GM18517 (cell line): ENCODE measurements around the gene TMPRSS12.
"Not testable (repeated sequence)": the region's sequence is repeated elsewhere in the genome, so short reads cannot be mapped to it uniquely, and the experiment has no call there.

Source experiments
- ATAC-seq: cut with Tn5 transposase; IDR thresholded peaks from one replicate; pipeline ENCODE4 v1.9.1; 2021; ENCODE audit warnings: mild to moderate bottlenecking, moderate library complexity; ENCODE audit not compliant: unreplicated experiment

The TMPRSS12 gene

DNA sequence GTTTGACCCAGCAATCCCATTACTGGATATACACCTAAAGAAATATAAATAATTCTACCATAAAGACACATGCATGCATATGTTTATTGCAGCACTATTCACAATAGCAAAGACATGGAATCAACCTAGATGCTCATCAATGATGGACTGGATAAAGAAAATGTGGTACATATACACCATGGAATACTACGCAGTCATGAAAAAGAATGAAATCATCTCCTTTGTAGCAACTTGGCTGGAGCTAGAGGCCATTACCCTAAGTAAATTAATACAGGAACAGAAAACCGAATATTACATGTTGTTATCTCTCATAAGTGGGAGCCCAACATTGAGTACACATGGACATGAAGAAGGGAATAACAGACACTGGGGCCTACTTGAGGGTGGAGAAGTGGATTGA, 13.0 kb downstream of the TMPRSS12 start:
- not testable (repeated sequence) for ATAC-seq

DNA sequence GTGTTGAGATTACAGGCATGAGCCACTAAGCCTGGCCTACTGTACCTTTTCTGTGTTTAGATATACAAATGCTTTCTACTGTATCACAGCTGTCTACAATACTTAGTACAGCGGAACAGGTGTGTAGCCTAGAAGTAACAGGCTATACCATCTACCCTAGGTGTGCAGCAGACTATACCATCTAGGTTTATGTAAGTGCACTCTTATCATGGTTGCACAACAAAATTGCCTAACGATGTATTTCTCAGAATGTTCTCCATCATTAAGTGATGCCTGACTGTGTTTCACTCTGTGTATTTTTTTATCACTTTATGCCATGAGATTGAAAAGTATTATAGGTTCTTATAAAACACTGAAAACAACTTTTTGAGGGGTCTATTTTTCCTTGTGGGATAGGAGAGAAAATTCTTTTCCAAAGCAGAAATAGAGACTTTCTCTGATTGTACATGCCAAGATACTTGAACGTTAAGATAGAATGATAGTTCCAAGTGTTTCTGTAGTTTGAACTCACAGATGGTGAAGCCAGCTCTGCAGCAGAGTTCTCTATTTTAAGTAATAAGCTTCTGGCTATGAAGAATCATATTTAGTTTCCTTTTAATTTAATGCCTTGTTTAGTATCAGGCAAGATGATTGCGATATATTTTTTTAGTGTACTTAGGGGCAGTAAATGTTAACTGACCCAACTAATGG, 17.0 kb downstream of the TMPRSS12 start:
- ATAC-seq: no peak

DNA sequence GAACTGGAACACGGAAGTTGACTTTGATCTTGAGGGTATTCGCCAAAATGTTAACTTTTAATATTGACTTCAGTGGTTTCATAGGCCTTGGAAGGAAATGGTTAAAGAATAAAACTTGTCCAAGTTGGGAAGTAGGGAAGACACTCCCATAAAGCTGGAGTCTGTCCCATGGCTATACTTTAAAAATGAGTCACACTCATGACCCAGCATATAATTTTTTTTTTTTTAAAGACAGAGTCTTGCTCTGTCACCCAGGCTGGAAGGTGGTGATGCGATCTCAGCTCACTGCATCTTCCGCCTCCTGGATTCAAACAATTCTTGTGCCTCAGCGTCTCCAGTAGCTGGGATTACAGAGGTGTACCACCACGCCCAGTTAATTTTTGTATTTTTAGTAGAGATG, 19.6 kb downstream of the TMPRSS12 start:
- no peak for ATAC-seq

DNA sequence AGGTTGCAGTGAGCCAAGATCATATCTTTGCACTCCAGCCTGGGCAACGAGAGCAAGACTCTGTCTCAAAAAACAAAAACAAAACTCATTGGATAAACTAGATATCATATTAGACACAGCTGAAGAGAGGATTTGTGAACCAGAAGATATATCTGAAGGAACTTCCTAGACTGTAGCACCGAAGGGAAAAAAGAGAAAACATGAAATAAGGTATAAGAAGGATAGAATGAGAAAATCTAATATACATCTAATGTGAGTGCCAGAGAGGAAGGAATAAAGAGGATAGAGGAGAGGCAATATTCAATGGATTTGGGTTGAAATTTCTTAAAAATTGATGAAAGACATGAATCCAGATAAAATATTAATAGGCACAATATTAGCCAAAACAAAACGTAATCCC, 22.5 kb downstream of the TMPRSS12 start:
- ATAC-seq: no peak

DNA sequence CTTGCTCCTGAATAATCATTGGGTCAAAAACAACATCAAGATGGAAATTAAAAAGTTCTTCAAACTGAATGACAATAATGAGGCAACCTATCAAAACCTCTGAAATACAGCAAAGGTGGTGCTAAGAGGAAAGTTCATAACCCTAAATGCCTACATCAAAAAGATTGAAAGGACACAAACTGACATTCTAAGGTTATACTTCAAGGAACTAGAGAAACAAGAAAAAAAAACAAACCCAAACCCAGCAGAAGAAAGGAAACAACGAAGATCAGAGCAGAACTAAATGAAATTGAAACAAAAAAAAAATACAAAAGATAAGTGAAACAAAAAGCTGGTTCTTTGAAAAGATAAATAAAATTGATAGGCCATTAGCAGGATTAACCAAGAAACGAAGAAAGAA, 26.2 kb downstream of the TMPRSS12 start:
- not testable (repeated sequence) for ATAC-seq

DNA sequence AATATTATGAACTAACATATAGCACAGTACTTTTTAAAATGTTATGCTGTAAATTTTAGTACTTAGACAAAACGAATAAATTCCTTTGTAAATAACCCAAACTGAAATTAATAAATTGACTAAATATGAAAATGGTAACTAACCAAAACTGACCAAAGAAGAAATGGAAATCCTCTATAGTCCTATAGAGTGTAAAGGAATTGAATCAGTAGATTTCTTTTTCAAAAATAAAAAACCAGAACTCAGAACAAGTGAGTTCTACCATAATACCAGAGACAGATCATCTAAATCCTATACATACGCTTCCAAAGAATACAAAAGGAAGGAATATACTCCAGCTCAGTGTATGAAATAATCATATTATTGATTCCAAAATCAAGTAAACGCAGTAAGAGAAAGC, 39.8 kb downstream of the TMPRSS12 start:
- ATAC-seq: no peak

DNA sequence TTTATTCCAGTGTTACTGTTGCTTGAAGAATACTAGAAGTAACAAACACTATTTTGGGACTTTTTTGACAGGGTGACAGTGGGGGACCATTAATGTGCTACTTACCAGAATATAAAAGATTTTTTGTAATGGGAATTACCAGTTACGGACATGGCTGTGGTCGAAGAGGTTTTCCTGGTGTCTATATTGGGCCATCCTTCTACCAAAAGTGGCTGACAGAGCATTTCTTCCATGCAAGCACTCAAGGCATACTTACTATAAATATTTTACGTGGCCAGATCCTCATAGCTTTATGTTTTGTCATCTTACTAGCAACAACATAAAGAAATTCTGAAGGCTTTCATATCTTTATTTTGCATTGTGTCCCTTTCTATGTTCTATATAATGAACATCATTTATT, 44.5 kb downstream of the TMPRSS12 start:
- no peak for ATAC-seq

DNA sequence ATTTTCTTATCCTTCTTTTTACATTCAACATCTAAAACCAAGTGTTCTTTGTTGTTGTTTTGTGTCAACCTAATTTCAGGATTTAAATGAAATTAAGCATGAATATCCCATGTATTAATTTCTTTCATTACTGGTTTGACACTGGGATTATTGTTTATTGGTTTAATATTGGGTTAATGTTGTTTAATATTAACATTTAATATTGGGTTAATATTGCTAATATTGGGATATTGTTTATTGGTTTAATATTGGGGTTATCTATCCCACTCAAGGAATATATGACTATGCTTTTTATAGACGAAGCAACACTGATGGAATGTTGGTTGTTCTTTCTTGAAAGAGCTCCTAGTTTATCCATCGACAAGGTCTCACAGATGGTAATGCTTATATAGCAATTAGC, 45.9 kb downstream of the TMPRSS12 start:
- no peak for ATAC-seq

DNA sequence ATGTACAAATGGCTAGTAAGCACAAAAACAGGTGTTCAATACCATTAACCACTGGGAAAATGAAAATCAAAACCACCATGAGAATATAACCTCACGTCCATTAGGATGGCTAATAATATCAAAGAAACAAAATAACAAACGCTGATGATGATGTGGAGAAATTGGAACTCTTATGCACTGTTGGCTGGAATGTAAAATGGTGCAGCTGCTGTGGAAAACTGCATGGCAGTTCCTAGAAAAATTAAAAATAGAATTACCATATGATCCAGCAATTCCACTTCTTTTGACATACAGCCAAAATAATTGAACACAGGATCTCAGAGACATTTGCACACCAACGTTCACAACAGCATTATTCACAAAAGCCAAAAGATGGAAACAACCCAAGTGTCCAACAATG, 51.5 kb downstream of the TMPRSS12 start:
- no peak for ATAC-seq

DNA sequence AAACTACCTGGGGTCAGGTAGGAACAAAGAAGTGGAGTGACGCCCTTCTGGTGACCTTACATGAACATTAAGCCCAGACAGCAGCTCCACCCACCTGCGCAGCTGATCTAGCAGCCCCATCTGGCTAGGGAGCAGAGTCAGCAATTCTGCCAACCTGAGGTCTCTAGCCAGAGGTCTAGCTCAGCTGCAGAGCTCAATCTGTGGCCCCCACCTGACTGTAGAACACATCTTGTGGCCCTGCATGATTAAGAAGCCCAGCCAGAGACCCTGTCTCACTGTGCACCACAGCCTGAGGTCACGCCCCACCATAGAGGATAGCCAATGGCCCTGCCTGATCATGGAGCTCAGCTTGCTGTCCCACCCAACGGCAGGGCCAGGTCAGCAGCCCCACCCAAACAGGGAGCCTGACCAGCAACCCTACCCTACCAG, 59.0 kb downstream of the TMPRSS12 start:
- no peak for ATAC-seq

DNA sequence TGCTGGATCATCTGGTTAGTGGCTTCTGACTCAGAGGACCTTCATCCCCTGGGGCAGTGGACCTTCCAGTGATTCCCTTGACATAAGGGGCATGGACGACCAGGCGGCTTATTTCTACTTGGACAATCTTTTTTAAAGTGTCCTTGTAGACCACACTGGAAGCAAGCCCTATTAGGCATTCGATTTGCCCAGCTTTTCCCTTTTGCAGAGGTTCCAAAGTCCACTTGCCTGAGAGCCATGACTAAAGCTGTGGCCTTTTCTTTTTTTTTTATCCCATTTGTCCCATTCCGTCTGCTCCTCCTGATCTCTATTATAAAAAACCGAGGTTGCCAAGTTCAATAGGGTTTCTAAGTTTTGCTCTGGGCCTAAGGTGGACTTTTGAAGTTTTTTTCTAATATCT, 65.8 kb downstream of the TMPRSS12 start:
- ATAC-seq: not testable (repeated sequence)

DNA sequence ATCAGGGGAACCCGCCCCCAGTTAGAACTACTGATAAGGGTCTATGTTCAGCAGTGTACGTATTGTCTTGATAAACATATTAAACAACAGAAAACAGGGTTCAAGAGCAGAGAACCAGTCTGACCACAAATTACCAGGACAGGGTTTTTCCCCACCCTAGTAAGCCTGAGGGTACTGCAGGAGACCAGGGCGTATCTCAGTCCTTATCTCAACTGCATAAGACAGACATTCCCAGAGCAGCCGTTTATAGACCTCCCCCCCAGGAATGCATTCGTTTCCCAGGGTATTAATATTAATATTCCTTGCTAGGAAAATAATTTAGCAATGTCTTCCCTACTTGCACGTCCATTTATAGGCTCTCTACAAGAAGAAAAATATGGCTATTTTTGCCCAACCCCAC, 69.6 kb downstream of the TMPRSS12 start:
- not testable (repeated sequence) for ATAC-seq

DNA sequence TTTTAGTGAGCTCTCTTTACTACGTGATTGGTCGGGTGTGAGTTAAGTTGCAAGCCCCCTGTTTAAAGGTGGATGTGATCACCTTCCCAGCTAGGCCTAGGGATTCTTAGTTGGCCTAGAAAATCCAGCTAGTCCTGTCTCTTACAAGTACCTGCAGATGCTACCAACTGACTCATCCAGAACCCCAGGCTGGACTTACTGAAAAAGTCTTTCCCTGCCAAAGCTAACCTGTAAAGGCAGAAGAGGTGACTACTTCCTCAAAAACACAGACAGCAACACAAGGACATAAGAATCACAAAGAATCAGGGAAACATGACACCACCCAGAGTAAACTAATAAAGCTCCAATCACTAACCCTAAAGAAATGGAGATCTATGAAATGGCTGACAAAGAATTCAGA, 70.5 kb downstream of the TMPRSS12 start:
- ATAC-seq: no peak

DNA sequence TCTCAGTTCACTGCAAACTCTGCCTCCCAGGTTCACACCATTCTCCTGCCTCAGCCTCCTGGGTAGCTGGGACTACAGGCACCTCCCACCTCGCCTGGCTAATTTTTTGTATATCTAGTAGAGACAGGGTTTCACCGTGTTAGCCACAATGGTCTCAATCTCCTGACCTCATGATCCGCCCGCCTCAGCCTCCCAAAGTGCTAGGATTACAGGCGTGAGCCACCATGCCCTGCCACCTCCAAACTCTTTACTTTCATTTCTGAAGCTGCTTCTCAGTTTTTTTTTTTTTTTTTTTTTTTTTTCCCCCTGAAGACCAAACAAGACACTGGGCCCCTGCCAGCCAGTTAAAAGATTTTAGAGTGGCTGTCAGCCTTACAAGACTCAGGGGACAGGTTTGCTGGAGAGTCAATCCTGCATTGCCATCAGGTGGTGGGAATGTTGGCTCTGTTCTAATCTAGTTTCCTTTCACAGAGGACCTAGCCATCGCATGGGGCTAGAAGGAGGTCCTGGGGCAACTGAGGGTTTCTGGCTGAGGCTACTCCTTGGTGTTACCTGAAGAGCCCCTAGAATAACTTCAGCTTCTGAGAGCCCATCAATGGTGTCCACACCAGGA, 72.3 kb downstream of the TMPRSS12 start:
- ATAC-seq: no peak

DNA sequence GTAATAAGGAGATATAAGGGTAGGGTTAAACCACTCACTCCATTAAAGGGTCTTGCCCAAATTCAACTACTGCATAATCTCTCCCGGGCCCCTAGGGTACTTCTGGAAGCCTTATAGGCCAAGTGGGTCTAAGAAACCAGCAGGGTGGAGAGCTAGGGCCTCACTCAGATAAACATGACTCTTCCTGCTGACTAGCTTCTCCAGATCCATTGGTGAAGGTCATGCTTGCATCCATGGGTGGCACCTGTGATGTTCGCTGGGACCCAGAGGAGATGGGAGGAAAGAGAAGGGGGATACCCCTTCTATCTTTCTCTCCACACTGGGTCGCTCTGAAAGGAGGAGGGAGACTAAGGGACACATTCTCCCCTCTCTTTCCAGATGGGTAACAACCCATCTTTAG, 73.6 kb downstream of the TMPRSS12 start:
- no peak for ATAC-seq

DNA sequence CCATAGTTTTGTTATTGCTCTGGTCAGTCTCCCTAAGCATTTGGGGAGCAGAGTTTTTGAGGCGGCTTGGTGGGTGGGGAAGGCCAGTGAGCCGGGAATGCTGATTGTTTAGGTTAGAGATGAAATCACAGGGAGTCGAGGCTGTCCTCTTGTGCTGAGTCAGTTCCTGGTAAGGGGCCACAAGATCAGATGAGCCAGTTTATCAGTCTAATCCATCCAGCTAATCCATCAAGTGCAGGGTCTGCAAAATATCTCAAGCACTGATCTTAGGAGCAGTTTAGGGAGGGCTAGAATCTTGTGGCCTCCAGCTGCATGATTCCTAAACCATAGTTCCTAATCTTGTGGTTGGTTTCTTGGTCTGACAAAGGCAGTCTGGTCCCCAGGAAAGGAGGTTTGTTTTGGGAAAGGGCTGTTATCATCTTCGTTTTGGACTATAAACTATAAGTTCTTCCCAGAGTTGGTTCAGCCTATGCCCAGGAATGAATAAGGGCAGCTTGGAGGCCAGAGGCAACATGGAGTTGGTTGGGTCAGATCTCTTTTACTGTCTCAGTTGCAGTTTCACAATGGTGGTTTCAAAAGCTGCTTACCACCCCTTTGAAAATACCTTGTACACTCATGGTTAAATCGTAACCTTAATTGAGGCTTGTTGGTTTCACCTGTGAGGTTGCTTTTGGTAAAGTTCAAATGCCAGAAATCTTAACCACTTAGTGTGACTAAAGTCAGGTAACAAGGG, 76.0 kb downstream of the TMPRSS12 start:
- peak; percentile 69 for ATAC-seq

DNA sequence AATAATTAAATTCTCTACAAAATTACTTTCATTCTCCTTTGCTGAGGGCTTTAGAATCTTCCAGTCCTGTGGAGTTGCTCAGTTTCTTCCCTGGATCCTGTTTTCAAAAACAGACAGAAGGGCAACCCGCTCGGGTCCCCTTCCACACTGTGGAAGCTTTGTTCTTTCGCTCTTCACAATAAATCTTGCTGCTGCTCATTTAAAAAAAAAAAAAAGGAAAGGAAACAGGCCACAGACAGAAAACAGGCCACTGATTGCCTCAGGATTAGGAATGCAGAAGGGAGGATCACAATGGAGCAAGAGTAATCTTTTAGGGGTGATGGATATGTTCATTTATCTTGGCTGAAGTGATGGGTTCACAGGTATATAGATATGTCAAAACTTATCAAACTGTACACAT, 80.1 kb downstream of the TMPRSS12 start:
- ATAC-seq: no peak

DNA sequence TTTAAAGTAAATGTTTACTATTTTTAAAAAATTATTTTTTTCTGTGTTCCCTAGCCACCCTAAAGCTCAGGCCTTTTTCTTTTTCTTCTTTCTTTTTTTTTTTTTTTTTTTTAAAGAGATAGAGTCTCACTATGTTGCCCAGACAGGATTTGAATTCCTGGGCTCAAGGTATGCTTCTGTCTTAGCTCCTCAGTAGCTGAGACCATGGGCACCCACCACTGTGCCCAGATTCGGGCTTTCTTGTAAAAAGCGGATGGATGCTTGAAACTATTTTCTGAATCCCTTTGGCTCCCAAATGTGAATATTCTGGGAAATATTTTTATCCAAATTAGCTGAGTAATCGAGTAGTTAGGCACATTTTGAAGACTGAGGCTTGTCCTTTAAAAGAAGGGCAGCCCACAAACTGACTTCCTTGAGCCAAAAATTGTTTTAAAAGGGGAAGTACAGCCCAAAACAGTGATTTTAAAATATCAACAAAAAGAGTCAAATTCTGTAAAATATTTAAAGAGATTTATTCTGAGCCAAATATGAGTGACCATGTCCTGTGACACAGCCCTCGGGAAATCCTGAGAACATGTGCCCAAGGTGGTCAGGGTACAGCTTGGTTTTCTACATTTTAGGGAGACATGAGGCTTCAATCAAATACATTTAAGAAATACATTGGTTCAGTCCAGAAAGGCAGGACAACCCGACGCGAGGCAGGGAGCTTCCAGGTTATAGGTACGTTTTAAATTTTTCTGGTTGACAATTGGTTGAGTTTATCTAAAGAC, 80.8 kb downstream of the TMPRSS12 start:
- ATAC-seq: no peak

DNA sequence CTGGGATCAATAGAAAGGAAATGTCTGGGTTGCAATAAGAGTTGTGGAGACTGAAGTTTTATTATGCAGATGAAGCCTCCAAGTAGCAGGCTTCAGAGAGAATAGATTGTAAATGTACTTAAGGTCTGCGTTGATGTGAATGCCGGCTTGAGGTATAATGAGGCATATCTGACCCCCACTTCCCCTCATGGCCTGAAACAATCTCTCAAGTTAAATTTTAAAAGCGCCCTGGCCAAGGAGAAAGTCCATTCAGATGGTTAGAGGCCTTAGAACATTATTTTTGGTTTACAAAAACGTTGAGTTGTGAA, 81.4 kb downstream of the TMPRSS12 start:
- no peak for ATAC-seq

DNA sequence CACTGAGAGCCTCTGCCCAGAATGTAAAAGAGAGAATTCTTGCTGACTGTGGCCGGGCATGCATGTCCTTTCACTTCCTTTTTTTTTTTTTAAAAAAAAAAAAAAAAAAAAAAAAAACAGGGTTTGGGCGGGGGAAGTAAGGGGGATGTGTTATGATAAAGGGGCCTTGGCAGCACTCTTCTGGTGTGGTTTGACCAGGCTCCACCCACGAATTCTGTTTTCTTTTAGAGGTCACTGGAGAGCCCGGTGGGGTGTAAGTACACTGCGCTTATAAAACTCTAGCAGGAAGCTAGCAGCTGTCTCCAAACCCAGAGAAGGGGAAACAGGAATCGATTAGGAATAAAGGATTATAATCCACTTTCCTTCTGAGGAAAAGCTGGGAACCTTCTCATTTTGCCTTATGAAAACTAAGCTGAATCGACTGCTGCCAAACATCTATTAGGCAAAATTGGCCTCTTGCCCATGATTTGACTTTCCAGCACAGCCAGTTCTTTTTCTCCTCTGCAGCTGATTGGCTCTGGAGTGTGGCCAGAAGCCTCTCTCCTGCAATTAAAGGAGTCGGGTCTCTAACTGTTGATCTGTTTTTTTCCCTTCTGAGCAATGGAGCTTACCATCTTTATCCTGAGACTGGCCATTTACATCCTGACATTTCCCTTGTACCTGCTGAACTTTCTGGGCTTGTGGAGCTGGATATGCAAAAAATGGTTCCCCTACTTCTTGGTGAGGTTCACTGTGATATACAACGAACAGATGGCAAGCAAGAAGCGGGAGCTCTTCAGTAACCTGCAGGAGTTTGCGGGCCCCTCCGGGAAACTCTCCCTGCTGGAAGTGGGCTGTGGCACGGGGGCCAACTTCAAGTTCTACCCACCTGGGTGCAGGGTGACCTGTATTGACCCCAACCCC, 82.0 kb downstream of the TMPRSS12 start:
- peak; percentile 88 for ATAC-seq

DNA sequence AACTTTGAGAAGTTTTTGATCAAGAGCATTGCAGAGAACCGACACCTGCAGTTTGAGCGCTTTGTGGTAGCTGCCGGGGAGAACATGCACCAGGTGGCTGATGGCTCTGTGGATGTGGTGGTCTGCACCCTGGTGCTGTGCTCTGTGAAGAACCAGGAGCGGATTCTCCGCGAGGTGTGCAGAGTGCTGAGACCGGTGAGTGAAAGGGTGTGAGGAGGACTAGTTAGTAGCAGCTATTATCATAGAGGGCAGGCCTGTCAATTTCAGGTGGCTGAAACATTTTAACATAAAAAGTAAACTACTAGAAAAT, 82.6 kb downstream of the TMPRSS12 start:
- ATAC-seq: peak; percentile 2
